PC-3 (cell line): ENCODE data around the gene OXT. TPM values are rescaled to one million over a fixed set of nuclear protein-coding genes. Genes with fewer than 3 reads are reported as not detected.

Experiments
- ATAC-seq: fragments of 200-7000 bp; cut with Tn5 transposase; 2 replicates; pipeline ENCODE4 v1.9.1; 2020; ENCODE audit warnings: mild to moderate bottlenecking, moderate library complexity
- BruUV-seq: library from RNA; stranded (reverse); fragments of 400-500 nt; replicated peaks from 2 replicates; lab custom pipeline; 2021; lab: Mats Ljungman, UMichigan
- CTCF ChIA-PET: fragments of 300-600 bp; sonication (Branson Sonifier 250); formaldehyde crosslinking; loops from one replicate; lab custom pipeline; 2022; ENCODE audit warnings: antibody characterized with exemption; lab: Charles Lee
- POLR2A ChIA-PET: fragments of 300-600 bp; sonication (Branson Sonifier 250); formaldehyde crosslinking; loops from one replicate; lab custom pipeline; 2022; ENCODE audit warnings: antibody characterized with exemption; ENCODE audit not compliant: unreplicated experiment; lab: Charles Lee
- DNase-seq: peaks from one replicate; pipeline ENCODE4 v3.0.0-alpha.2; 2015
- H2AFZ ChIP-seq: fragments of 300-600 bp; sonication (generic); 2 replicates; pipeline ENCODE4 v1.6.0; 2016; ENCODE audit warnings: antibody characterized with exemption, low read length
- H3F3A ChIP-seq: fragments of 300-600 bp; sonication (generic); one replicate; pipeline ENCODE4 v1.6.0; 2017; ENCODE audit warnings: antibody characterized with exemption, low read length, control low read depth, mild to moderate bottlenecking; ENCODE audit not compliant: unreplicated experiment
- H3K27ac ChIP-seq: fragments of 300-600 bp; sonication (generic); 2 replicates; pipeline ENCODE4 v1.5.1; 2016; ENCODE audit warnings: mild to moderate bottlenecking, low read length
- H3K27me3 ChIP-seq: fragments of 300-600 bp; sonication (generic); 2 replicates; pipeline ENCODE4 v1.6.1; 2016; ENCODE audit warnings: low read length, mixed read lengths
- H3K36me3 ChIP-seq: fragments of 300-600 bp; sonication (generic); 2 replicates; pipeline ENCODE4 v1.6.1; 2016; ENCODE audit warnings: low read depth, mixed run types, low read length, mixed read lengths
- H3K4me1 ChIP-seq: fragments of 300-600 bp; sonication (generic); 2 replicates; pipeline ENCODE4 v1.5.1; 2016; ENCODE audit warnings: low read length; ENCODE audit not compliant: insufficient read depth
- H3K4me2 ChIP-seq: fragments of 300-600 bp; sonication (generic); 2 replicates; pipeline ENCODE4 v1.6.0; 2016; ENCODE audit warnings: low read length
- H3K4me3 ChIP-seq: fragments of 300-600 bp; sonication (generic); 2 replicates; pipeline ENCODE4 v1.5.1; 2016; ENCODE audit warnings: mild to moderate bottlenecking, low read length, mixed read lengths
- H3K79me2 ChIP-seq: fragments of 300-600 bp; sonication (generic); 2 replicates; pipeline ENCODE4 v1.6.1; 2017; ENCODE audit warnings: low read length, mixed read lengths
- H3K9ac ChIP-seq: fragments of 300-600 bp; sonication (generic); 2 replicates; pipeline ENCODE4 v1.6.0; 2016; ENCODE audit warnings: mild to moderate bottlenecking, low read length
- H3K9me2 ChIP-seq: fragments of 300-600 bp; sonication (generic); replicated peaks from 2 replicates; pipeline ENCODE4 v1.6.1; 2016; ENCODE audit warnings: mixed run types, low read length, mixed read lengths
- H3K9me3 ChIP-seq: fragments of 300-600 bp; sonication (generic); 2 replicates; pipeline ENCODE4 v1.6.1; 2016; ENCODE audit warnings: low read length, mixed read lengths
- H4K20me1 ChIP-seq: fragments of 300-600 bp; sonication (generic); 2 replicates; pipeline ENCODE4 v1.6.1; 2016; ENCODE audit warnings: low read length, mixed read lengths
- CTCF ChIP-seq: fragments of 300-600 bp; sonication (generic); conservative IDR thresholded peaks from 2 replicates; pipeline ENCODE4 v1.5.1; 2017; ENCODE audit warnings: antibody characterized with exemption, low read depth, mild to moderate bottlenecking, low read length
- EZH2 ChIP-seq: fragments of 300-600 bp; sonication (generic); IDR thresholded peaks from one replicate; pipeline ENCODE4 v1.6.1; 2017; ENCODE audit warnings: antibody characterized with exemption, mild to moderate bottlenecking, low read length; ENCODE audit not compliant: unreplicated experiment
- EZH2phosphoT487 ChIP-seq: fragments of 300-600 bp; sonication (generic); IDR thresholded peaks from 2 replicates; pipeline ENCODE4 v1.6.1; 2018; ENCODE audit warnings: mild to moderate bottlenecking, antibody characterized with exemption, low read length, borderline replicate concordance
- intact Hi-C: fragments of 100-400 bp; cut with micrococcal nuclease; formaldehyde crosslinking; loops from 2 replicates; pipeline ENCODE4 v1.9.0; 2023
- total RNA-seq: library from RNA; depleted of rRNA; stranded (reverse); fragments of >200 nt; gene quantifications from 2 replicates; pipeline ENCODE4 v1.2.3, GENCODE V29; 2014

The OXT gene
- total RNA-seq, 1 experiment from 2014 or later: not detected

GRCh38 chr20:3106658-3107463, 35.4 kb downstream of the OXT start:
- Histone ChIP-seq H3K9me2 (no peaks in the 10 kb centered on the region), H3K9me3 (no peaks in the 10 kb centered on the region), H3K79me2 (no peaks in the 10 kb centered on the region), H3F3A (no peaks in the 10 kb centered on the region), H3K27ac (no peak overlapping the region), H3K27me3 (no peaks in the 10 kb centered on the region), H3K4me3 (no peak overlapping the region), H2AFZ (no peak overlapping the region), H3K4me2 (no peak overlapping the region), H3K36me3 (no peaks in the 10 kb centered on the region), H3K4me1 (no peaks in the 10 kb centered on the region), H4K20me1 (no peaks in the 10 kb centered on the region), H3K9ac (no peak overlapping the region)
- ChIA-PET CTCF (no interaction called here), POLR2A (no interaction called here)
- ATAC-seq (no peak), DNase-seq (no peak)
- intact Hi-C loops: no loop called here
- TF ChIP-seq EZH2phosphoT487 (no peak), EZH2 (no peak), CTCF (no peak)
- BruUV-seq: no TSS peak

- no peak overlapping the region for H3K27ac ChIP-seq
- ATAC-seq (no peak), DNase-seq (no peak)
- H3K9me2 ChIP-seq: no peaks in the 10 kb centered on the region
- no peak overlapping the region for H2AFZ ChIP-seq
- H3K9ac ChIP-seq: no peak overlapping the region
- POLR2A ChIA-PET: no interaction called here
- H3F3A ChIP-seq: no peaks in the 10 kb centered on the region
- H3K36me3 ChIP-seq: no peaks in the 10 kb centered on the region
- no peak overlapping the region for H3K4me2 ChIP-seq
- H4K20me1 ChIP-seq: no peaks in the 10 kb centered on the region
- BruUV-seq: no TSS peak
- no peaks in the 10 kb centered on the region for H3K9me3 ChIP-seq
- no peaks in the 10 kb centered on the region for H3K4me1 ChIP-seq
- intact Hi-C loops: no loop called here
- H3K79me2 ChIP-seq: no peaks in the 10 kb centered on the region
- no peaks in the 10 kb centered on the region for H3K27me3 ChIP-seq
- CTCF ChIA-PET: no interaction called here
- TF ChIP-seq CTCF (no peak), EZH2phosphoT487 (no peak), EZH2 (no peak)
- H3K4me3 ChIP-seq: no peak overlapping the region
Observed at GRCh38 chr20:3107464-3108025, 36.1 kb downstream of the OXT start.
